Stimulated activated CD4-positive, alpha-beta T cell treated with anti-CD3 and anti-CD28 coated beads, Interleukin-4, amount 100 ng/mL, for 24 hours (primary cell): ENCODE measurements around the gene DUS3L.

Source experiments
- DNase-seq: peaks from one replicate; pipeline ENCODE4 v3.0.0-alpha.2; 2020

DUS3L gene

DNA sequence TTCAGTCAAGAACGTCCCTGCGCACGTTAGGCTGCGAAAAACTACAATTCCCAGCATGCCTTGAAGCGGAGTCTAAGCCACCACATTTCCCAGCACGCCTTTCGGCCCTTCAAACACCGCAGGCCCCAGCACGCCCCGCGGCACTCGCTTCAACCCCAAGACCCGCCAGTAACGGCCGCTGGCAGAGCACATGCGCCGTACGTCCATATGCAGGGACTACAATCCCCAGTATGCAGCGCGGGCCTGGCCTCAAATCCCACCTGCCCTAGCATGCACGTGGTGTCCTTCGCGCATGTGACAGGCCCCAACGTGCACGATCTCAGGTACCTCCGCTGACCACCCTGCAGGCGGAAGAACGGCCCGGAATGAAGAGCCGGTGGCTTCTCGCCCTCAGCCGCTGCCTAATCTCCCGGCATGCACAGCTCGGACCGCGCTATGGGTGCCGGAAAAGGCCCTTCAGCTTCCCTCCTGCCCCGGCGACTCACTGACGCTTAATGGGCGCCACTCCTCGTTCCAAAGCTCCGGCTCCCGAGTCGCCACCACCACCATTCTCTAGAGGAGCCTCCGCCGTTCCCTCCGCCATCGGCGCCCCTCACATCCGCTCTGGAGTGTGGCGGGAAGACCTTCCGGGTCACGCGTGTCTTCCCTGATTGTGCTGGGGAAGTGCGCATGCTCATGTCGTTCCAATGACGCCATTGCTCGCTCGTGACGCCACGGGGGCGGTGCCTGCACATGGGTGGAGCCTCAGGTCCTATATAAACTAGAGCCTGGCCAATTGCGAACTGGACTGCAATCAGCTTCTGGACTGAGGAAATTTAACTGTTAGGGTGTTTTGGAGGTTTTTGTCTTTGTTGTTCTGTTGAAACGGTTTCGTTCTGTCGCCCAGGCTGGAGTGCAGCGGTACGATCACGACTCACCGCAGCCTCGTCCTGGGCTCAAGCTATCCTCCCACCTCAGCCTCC is at the start of gene DUS3L:
TSS of gene DUS3L (minus strand) at position 605 of the 962 bp plus-strand sequence. CDS start at position 583, 22 bp downstream.
- peak; percentile 97 for DNase-seq

DNA sequence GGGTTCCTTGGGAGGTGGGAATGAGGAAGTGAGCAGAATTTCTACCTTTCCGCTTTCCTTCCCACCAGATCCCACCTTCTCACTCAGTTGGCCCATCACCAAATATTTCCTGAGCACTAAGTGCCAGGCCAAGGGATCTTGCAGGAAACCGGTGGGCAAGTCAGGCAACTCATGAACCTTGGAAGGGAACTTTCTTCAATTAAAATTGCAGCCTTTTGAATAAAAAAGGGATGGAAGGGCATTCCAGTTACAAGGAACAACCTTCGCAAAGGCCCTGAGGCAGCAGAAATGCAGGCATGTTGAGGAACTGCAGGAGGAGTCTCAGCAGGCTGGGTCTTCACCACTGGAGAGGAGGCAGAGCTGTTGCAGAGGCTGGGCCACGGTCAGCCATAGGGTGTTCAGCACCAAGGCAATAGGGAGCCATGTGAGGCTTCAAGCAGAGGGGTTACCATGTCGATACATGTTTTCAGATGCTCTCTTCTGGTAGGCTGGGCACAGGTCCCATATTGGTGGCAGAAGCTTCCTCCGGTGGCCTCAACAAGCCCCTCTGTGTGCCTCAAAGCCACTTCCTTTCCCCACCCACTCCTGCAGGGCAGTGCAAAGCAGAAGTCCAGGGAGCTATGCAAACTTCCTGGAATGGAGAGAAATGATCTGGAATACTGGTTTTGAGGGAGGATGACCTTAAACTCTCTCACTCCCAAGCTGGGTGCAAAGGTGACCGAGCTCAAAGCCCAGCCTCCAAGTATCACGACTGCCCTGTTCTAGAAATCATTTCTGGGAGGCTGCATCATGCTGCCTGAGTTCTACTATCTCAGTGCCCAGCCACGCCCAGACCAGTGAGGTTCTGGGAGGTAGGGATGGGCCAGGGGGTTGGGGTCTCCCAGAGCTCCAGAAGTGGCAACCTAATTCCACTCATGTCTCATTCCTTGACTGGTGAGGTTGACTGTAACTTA is 48.4 kb upstream of the DUS3L start, which contains the start of gene FUT6:
TSS of gene FUT6 (minus strand) at position 638 of the 953 bp plus-strand sequence. CDS start 7,135 bp downstream, outside the sequence.
- DNase-seq = no peak

- DNase-seq = no peak
Observed at GRCh38 chr19:5838353-5839064, 47.5 kb upstream of the DUS3L start.

- no peak for DNase-seq
Observed at GRCh38 chr19:5837761-5838352, 46.9 kb upstream of the DUS3L start.

DNA sequence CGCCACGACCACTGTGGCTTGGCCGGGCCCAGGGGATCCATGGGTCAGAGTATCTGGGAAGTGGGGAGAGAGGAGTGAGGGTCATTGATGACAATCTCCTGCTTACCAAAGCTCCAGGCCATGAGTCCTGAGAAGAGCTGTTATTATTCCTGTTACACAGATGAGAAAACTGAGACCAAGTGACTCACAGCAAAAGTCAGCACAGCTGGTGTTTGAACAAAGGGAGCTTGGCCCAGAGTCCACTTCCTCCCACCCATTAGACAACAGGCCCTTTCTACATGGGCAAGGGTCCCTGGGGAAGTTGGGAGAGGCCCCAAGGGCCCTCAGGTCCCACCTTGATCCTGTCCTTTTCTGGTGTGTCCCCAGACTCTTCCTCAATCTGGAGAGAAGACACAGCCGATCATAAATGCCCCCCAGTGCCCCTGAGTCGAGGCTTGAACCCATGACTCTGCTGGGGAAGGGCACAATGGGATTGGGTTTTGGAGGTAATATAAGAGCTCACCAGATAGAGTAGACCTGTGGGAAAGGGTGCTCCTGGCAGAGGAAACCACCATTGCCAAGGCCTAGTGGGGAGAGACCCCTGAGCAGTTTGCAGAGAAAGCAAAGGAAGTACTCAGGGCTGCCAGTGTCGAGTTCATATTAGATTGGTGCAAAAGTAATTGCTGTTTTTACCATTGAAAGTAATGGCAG is 41.7 kb upstream of the DUS3L start:
- DNase-seq = no peak

DNA sequence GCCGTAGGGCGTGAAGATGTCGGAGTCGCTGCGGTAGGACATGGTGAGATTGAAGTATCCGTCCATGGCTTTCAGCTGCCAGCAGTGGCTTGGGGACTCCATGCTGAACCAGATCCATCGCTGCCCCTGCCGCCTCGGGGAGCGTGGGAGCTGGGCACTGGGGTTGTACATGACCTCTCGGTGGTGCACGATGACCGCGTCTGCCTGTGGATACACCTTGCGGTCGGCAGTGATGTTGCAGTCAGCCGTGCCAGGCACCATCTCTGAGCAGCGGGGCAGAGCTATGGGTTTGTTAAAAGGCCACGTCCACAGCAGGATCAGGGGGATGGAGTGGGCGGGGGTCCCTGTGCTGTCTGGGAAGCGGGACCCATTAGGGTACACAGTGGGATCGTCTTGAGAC is 41.1 kb upstream of the DUS3L start:
- no peak for DNase-seq

- DNase-seq = no peak
Observed at GRCh38 chr19:5831159-5831558, 40.2 kb upstream of the DUS3L start.

- no peak for DNase-seq
Observed at GRCh38 chr19:5829567-5830310, 38.8 kb upstream of the DUS3L start.

DNA sequence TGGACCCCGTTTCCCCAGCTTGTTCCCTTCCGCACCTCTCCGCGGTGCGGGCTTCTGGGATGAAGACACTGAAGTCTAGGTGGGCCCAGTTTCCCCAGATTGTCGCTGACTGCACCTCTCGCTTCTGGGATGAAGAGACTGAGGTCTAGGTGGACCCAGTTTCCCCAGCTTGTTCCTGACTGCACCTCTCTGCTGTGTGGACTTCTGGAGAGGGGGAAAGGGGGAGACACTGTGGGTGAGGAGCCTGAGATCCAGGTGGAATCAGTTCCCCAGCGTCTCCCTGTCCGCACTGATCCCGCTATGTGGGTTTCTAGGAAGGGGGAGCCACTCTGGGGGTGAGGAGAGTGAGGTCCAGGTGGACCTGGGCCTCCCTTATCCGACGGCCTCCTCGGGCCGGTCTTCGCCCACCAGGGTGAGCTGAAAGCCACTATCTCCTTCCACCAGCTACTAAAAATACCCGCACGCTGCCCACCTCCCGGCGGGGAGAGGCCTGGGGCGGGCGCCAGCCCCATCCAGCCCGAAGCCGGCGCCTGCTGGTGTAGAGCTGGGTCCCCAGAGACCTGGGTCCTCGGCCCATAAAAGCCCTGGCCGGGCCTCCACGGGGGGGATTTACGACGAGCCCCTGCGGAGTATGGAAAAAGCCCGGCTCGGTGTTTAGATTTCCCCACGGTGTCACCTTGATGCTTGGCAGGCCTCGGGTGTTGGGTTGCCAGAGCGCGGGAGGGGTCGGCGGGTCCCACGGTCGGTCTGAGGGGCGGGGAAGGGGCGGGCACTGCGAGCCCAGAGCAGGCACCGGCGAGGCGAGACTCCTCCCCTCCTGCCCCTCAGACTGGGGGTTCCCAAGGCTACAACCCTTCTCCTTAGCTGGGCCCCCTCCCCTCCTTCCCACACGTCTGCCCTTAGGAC is 38.0 kb upstream of the DUS3L start:
- DNase-seq = peak; percentile 19

DNA sequence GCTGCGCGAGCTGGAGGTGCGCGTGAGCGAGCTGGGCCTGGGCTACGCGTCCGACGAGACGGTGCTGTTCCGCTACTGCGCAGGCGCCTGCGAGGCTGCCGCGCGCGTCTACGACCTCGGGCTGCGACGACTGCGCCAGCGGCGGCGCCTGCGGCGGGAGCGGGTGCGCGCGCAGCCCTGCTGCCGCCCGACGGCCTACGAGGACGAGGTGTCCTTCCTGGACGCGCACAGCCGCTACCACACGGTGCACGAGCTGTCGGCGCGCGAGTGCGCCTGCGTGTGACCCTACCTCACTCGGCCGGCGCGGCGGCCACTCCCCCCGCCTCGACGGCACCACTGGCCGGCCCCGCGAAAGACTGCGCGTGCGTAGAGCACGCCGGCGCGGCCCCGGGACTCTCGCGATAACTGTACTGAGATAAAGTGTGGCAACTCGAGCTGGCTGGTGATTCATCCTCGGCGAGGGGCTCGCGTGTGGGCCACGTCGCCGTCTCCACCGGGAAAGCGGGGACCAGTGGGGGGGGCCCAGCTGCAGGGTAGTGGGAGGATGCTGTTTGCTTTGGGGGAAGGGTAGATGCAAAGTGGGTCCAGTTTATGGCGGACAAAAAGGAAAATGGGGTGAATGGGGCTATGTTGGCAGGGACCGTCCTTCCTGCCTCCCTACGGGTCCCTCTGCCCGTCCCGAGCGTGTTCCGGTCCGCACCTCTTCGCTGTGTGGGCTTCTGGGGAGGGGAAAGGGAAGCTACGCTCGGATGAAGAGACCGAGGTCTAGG is 37.1 kb upstream of the DUS3L start:
- peak; percentile 94 for DNase-seq

DNA sequence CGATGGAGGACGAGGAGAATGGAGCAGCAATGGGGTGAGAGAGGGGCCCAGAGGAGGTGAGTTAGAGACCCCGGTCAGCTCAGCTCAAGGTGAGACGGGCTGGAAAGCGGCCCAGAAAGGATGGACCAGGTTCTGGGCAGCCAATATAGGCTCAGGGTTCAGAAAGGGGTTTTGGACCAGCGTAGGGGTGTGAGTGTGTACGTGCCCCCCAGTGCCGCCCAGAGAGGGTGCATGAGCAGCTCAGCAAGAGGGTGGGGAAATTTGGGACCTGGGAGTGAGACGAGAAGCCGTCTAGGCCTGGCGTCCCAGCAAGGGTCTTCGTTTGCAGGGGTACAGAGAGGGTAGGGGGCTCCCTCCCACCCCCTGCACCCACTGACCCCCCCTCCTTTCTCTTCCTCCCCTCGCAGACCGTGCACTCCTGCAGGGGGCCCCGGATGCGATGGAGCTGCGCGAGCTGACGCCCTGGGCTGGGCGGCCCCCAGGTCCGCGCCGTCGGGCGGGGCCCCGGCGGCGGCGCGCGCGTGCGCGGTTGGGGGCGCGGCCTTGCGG is 36.5 kb upstream of the DUS3L start:
- DNase-seq = no peak

GRCh38 chr19:5826531-5827341 is 35.8 kb upstream of the DUS3L start:
- DNase-seq = no peak

DNA sequence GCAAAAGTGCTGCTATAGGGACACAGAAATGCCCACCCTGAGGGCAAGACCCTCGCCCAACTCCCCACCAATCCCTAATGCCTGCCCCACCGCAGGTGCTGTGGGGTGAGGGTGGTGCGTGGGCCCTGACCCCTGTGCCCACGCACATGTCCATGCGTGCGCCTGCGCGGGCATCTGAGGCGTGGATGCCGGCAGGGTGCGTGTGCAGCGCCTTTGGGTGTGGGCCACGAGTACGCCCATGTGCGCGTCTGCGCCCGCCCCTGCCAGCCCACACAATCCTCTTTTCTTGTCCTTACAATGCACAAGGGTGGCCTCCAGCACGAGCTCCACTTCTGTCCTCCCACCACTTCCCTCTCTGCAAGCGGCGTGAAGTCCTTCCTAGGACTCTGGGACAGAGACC is 34.2 kb upstream of the DUS3L start:
- DNase-seq = no peak

DNA sequence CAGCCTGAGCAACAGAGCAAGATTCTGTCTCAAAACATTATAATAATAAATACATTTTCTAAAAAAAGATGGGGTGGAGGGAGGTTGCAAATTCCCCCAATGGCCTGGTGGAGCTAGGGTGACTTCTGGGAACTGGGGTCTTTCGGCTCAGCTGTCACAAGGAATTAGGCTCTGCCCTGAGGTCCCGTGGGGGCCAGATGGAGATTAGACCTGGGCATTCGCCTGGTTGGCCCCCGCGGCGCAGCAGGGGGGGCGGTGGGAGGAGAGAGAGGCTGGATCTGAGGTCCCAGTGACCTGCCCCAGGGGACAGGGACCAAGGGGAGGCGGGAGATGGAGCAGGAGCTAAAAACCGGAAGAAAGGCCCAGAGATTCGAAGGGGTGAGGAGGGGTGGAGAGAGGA is 33.8 kb upstream of the DUS3L start:
- no peak for DNase-seq

GRCh38 chr19:5823579-5824281 is 32.8 kb upstream of the DUS3L start:
- DNase-seq = no peak

- DNase-seq = no peak
Observed at GRCh38 chr19:5822181-5822844, 31.4 kb upstream of the DUS3L start.
